Adrenal gland (tissue), 5 donors: ENCODE data around the gene ST6GALNAC6.

Experiments used
- CTCF ChIP-seq, 6 experiments: fragments of 450-650 bp in 4 of 6; fragments of 200-600 bp in 2 of 6; sonication (generic) in 1 of 6; IDR thresholded peaks; 1 replicate in 5 of 6; 2 replicates in 1 of 6; pipeline versions ENCODE4 v1.5.1 to v1.8.0; 2016 to 2021; ENCODE audit warnings: antibody characterized with exemption in 6 of 6, mild to moderate bottlenecking in 2 of 6, moderate library complexity in 1 of 6
- POLR2A ChIP-seq, 2 donors: fragments of 450-650 bp; IDR thresholded peaks; one replicate each; pipeline ENCODE4 v1.6.1; 2017; ENCODE audit warnings: antibody characterized with exemption in 2 of 2, mild to moderate bottlenecking in 2 of 2, moderate library complexity in 1 of 2
- donor health status: DM: no; HTN: no; CAD: no.

- TF ChIP-seq CTCF (IDR thresholded peaks at IDR 0.05): no peak
- TF ChIP-seq POLR2A (IDR thresholded peaks at IDR 0.05): peak; percentile 52 to 54
Measured at GRCh38 chr9:127838375-127839078, 60.9 kb downstream of the ST6GALNAC6 start.
